SK-MEL-5 (cell line): ENCODE results near the gene HINT1. TPM values are rescaled to one million over a fixed set of nuclear protein-coding genes. Genes with fewer than 3 reads are reported as not detected.
"Not testable (repeated sequence)": the region's sequence is repeated elsewhere in the genome, so short reads cannot be mapped to it uniquely, and the experiment has no call there.

Experiments
- DNase-seq: peaks from one replicate; pipeline ENCODE4 v3.0.0-alpha.2; 2016; ENCODE audit warnings: low read depth, low spot score
- in situ Hi-C: cut with HindIII; loops from 2 replicates; pipeline ENCODE4 v1.10.0; 2016; ENCODE audit warnings: low sequenced_read_pairs, high pct_unique_total_duplicates, low pct_unique_long_range_greater_than_20kb
- total RNA-seq: library from RNA; depleted of rRNA; stranded (reverse); fragments of >200 nt; shearing (Covaris generic); gene quantifications from 2 replicates; pipeline ENCODE4 v1.2.3, GENCODE V29; 2014; rRNA removed

The HINT1 gene
- total RNA-seq, 1 experiment from 2014 or later: 188 TPM

DNA sequence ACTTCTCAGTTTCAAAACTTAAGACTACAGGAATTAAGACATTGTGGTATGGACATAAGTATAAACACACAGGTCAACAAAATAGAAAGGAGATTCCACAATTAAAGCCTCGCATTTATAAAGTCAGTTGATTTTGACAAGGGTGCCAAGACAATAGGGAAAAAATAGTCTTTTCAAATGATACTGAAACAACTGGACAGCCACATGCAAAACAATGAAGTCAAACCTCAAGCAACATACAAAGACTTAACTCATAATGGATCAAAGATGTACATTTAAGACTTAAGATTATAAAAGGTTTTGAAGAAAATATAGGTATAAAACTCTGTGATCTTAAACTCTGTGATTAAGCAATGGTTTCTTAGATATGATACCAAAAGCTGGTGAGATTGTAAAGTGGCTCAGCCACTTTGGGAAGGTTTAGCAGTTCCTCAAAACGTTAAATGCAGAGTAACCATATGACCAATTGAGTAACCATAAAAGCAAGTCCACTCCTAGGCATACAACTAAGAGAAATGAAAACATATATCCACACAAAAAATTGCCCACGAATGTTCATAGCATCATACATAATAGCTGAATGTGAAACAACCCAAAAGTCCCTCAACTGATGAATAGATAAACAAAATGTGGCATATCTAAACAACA lies 22.0 kb downstream of the HINT1 start:
- in situ Hi-C loops: no loop called here
- DNase-seq: no peak

DNA sequence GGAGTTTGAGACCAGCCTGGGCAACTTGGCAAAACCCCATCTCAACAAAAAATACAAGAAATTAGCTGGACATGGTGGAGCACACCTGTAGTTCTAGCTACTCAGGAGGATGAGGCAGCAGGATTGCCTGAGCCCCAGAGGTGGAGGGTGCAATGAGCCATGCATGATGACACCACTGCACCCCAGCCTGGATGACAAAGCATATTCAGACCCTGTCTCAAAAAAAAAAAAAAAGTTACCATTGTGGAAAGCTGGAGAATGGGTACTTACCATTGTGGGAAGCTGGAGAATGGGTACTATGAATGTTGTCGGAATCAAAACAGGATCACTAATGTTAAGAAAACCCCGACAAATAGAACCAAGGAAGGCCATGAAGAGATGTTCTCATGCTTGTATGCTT lies 25.7 kb downstream of the HINT1 start:
- in situ Hi-C loops: no loop called here
- no peak for DNase-seq

- DNase-seq, in situ Hi-C loops: not testable (repeated sequence)
These were observed 26.6 kb downstream of the HINT1 start for GRCh38 chr5:131138406-131138805.

- in situ Hi-C loops, DNase-seq: not testable (repeated sequence)
These were observed 32.0 kb downstream of the HINT1 start for GRCh38 chr5:131133091-131133490.

DNA sequence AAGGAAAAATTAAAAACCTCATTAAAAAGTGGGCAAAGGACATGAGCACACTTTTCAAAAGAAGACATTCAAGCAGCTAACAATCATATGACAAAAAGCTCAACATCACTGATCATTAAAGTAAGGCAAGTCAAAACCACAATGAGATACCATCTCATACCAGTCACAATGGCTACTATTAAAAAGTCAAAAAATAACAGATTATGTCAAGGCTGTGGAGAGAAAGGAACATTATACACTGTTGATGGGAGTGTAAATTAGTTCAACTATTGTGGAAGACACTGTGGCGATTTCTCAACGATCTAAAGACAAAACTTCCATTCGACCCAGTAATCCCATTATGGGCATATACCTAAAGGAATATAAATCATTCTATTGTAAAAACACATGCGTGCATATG lies 35.8 kb downstream of the HINT1 start:
- in situ Hi-C loops: no loop called here
- peak; percentile 62 for DNase-seq

DNA sequence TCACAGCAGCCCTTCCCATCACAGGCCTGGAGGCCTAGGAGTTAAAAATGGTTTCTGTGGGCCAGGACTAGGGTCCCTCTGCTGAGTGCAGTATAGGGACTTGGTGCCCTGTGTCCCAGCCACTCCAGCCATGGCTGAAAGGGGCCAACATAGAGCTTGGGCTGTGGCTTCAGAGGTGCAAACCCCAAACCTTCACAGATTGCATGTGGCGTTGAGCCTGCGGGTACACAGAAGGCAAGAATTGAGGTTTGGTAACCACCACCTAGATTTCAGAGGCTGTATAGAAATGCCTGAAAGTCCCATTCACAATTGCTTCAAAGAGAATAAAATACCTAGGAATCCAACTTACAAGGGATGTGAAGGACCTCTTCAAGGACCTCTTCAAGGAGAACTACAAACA lies 37.8 kb downstream of the HINT1 start:
- in situ Hi-C loops, DNase-seq: not testable (repeated sequence)

DNA sequence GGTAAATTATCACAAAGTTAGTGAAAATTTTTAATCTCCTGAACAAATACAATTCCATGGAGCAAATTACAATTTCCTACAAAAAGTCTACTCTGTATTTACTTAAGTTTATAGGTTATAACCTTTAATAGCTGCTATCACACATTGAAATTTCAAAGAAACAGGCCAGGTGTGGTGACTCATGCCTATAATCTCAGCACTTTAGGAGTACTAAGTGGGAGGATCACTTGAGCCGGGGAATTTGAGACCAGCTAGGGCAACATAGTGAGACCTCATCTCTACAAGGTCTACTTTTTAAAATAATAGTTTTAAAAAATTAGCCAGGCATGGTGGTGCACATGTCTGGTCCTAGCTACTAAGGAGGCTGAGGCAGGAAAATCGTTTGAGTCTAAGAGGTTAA lies 50.3 kb downstream of the HINT1 start:
- DNase-seq: no peak
- in situ Hi-C loops: no loop called here

GRCh38 chr5:131112424-131112823 lies 52.6 kb downstream of the HINT1 start:
- in situ Hi-C loops: no loop called here
- no peak for DNase-seq

- in situ Hi-C loops: no loop called here
- no peak for DNase-seq
These were observed 54.8 kb downstream of the HINT1 start for GRCh38 chr5:131110256-131110594.

DNA sequence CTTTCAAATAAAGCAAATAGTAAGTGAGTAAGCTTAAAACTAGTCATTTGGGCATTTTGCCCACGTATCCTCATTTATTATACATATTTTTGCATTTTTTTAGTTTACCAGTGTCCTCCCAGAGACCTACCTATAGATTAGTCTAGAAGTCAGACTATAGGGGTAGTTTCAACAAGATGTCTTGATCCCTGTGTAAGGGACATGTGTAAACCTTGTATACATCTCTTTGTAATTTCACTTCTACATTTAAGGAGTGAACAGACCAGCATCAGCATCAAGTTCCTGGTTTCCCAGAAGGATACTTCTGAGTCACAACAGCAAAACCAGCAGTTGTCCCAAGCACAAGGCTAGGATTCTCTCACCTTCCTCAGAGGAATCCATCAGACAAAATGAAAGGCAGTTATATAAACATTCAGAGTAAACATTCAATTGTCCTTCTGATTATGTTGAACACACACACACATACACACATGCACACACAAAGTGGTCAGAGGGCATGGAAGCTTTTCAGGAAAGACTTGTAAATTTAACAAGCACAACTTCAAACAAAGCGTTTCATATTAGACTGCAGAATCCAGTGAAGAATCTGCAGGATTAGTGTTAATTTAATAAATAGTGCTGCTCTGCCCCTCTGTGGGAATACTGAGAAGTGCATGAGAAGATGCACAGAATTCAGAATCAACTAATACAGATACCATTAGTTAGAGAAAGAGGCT lies 55.4 kb downstream of the HINT1 start:
- in situ Hi-C loops: no loop called here
- peak; percentile 67 for DNase-seq

Other genes starting within 250 kb of the HINT1 start
- 7.5 and 9.0 TPM in 2 replicates for gene LYRM7, start 5.7 kb upstream of the HINT1 start, total RNA-seq
- gene CDC42SE2, start 98.8 kb upstream of the HINT1 start, total RNA-seq: 22.1 and 25.2 TPM in 2 replicates